ENCODE measurements around the gene PDPK1.

Gene PDPK1

GRCh38 chr16:2497695-2498484 lies 39.9 kb upstream of the PDPK1 start:
- H3K36me3 ChIP-seq (ENCODE audit: control insufficient read depth, insufficient read depth, low read length) = peaks cover 4% of the 10 kb centered on the region
- no peaks in the 10 kb centered on the region for H3K27me3 ChIP-seq (ENCODE audit: control insufficient read depth, insufficient read depth, low read length, poor library complexity, severe bottlenecking)
- H3K27ac ChIP-seq (ENCODE audit: insufficient read depth, low read depth, low read length, poor library complexity, severe bottlenecking) = no peak overlapping the region
- 95% methylated on average over 26 of the region's 26 CpGs for WGBS, 2 experiments
- H3K4me3 ChIP-seq (ENCODE audit: insufficient read depth, low read depth, low read length) = no peak overlapping the region
- H3K9me3 ChIP-seq (ENCODE audit: control insufficient read depth, low read length) = no peaks in the 10 kb centered on the region
- H3K4me1 ChIP-seq (ENCODE audit: control insufficient read depth, insufficient read depth, low read length) = peaks cover 10% of the 10 kb centered on the region

GRCh38 chr16:2498531-2499253 lies 39.1 kb upstream of the PDPK1 start:
- WGBS, 2 experiments = 93 to 94% methylated on average over 15 of the region's 15 CpGs
- Histone ChIP-seq H3K4me3 (ENCODE audit: insufficient read depth, low read depth, low read length) (no peak overlapping the region), H3K36me3 (ENCODE audit: control insufficient read depth, insufficient read depth, low read length) (peaks cover 4% of the 10 kb centered on the region), H3K27me3 (ENCODE audit: control insufficient read depth, insufficient read depth, low read length, poor library complexity, severe bottlenecking) (no peaks in the 10 kb centered on the region), H3K4me1 (ENCODE audit: control insufficient read depth, insufficient read depth, low read length) (peaks cover 10% of the 10 kb centered on the region), H3K9me3 (ENCODE audit: control insufficient read depth, low read length) (no peaks in the 10 kb centered on the region), H3K27ac (ENCODE audit: insufficient read depth, low read depth, low read length, poor library complexity, severe bottlenecking) (no peak overlapping the region)

GRCh38 chr16:2499454-2499853 lies 38.4 kb upstream of the PDPK1 start:
- H3K4me1 ChIP-seq (ENCODE audit: control insufficient read depth, insufficient read depth, low read length) = peaks cover 10% of the 10 kb centered on the region
- WGBS, 2 experiments = 96 to 98% methylated on average over 6 of the region's 6 CpGs
- H3K27me3 ChIP-seq (ENCODE audit: control insufficient read depth, insufficient read depth, low read length, poor library complexity, severe bottlenecking) = no peaks in the 10 kb centered on the region
- peaks cover 4% of the 10 kb centered on the region for H3K36me3 ChIP-seq (ENCODE audit: control insufficient read depth, insufficient read depth, low read length)
- H3K4me3 ChIP-seq (ENCODE audit: insufficient read depth, low read depth, low read length) = no peak overlapping the region
- no peaks in the 10 kb centered on the region for H3K9me3 ChIP-seq (ENCODE audit: control insufficient read depth, low read length)
- no peak overlapping the region for H3K27ac ChIP-seq (ENCODE audit: insufficient read depth, low read depth, low read length, poor library complexity, severe bottlenecking)

- H3K36me3 ChIP-seq (ENCODE audit: control insufficient read depth, insufficient read depth, low read length) = peaks cover 4% of the 10 kb centered on the region
- 95 to 96% methylated on average over 29 of the region's 29 CpGs for WGBS, 2 experiments
- no peaks in the 10 kb centered on the region for H3K27me3 ChIP-seq (ENCODE audit: control insufficient read depth, insufficient read depth, low read length, poor library complexity, severe bottlenecking)
- H3K4me3 ChIP-seq (ENCODE audit: insufficient read depth, low read depth, low read length) = no peak overlapping the region
- H3K4me1 ChIP-seq (ENCODE audit: control insufficient read depth, insufficient read depth, low read length) = peaks cover 10% of the 10 kb centered on the region
- no peak overlapping the region for H3K27ac ChIP-seq (ENCODE audit: insufficient read depth, low read depth, low read length, poor library complexity, severe bottlenecking)
- no peaks in the 10 kb centered on the region for H3K9me3 ChIP-seq (ENCODE audit: control insufficient read depth, low read length)
Measured at GRCh38 chr16:2499890-2500429, 37.9 kb upstream of the PDPK1 start.

GRCh38 chr16:2500430-2500917 lies 37.3 kb upstream of the PDPK1 start:
- Histone ChIP-seq H3K27ac (ENCODE audit: insufficient read depth, low read depth, low read length, poor library complexity, severe bottlenecking) (no peak overlapping the region), H3K9me3 (ENCODE audit: control insufficient read depth, low read length) (no peaks in the 10 kb centered on the region), H3K4me3 (ENCODE audit: insufficient read depth, low read depth, low read length) (no peak overlapping the region), H3K27me3 (ENCODE audit: control insufficient read depth, insufficient read depth, low read length, poor library complexity, severe bottlenecking) (no peaks in the 10 kb centered on the region), H3K4me1 (ENCODE audit: control insufficient read depth, insufficient read depth, low read length) (peaks cover 10% of the 10 kb centered on the region), H3K36me3 (ENCODE audit: control insufficient read depth, insufficient read depth, low read length) (peaks cover 4% of the 10 kb centered on the region)
- 88 to 89% methylated on average over 20 of the region's 20 CpGs for WGBS, 2 experiments

GRCh38 chr16:2500918-2501750 lies 36.7 kb upstream of the PDPK1 start:
- Histone ChIP-seq H3K27me3 (ENCODE audit: control insufficient read depth, insufficient read depth, low read length, poor library complexity, severe bottlenecking) (no peaks in the 10 kb centered on the region), H3K4me1 (ENCODE audit: control insufficient read depth, insufficient read depth, low read length) (peaks cover 10% of the 10 kb centered on the region), H3K4me3 (ENCODE audit: insufficient read depth, low read depth, low read length) (peak overlapping the region; percentile 17), H3K27ac (ENCODE audit: insufficient read depth, low read depth, low read length, poor library complexity, severe bottlenecking) (no peak overlapping the region), H3K9me3 (ENCODE audit: control insufficient read depth, low read length) (no peaks in the 10 kb centered on the region), H3K36me3 (ENCODE audit: control insufficient read depth, insufficient read depth, low read length) (peaks cover 4% of the 10 kb centered on the region)
- 41 to 42% methylated on average over 23 of the region's 23 CpGs for WGBS, 2 experiments

GRCh38 chr16:2501946-2502895 lies 35.6 kb upstream of the PDPK1 start:
- peak overlapping the region; percentile 17 for H3K4me3 ChIP-seq (ENCODE audit: insufficient read depth, low read depth, low read length)
- 85 to 86% methylated on average over 18 of the region's 18 CpGs for WGBS, 2 experiments

GRCh38 chr16:2505695-2506094 lies 32.1 kb upstream of the PDPK1 start:
- WGBS, 2 experiments = 87 to 93% methylated on average over 14 of the region's 14 CpGs
- no peaks in the 10 kb centered on the region for H3K36me3 ChIP-seq (ENCODE audit: control insufficient read depth, insufficient read depth, low read length)
- H3K4me1 ChIP-seq (ENCODE audit: control insufficient read depth, insufficient read depth, low read length) = peaks cover 10% of the 10 kb centered on the region
- no peaks in the 10 kb centered on the region for H3K27me3 ChIP-seq (ENCODE audit: control insufficient read depth, insufficient read depth, low read length, poor library complexity, severe bottlenecking)
- no peaks in the 10 kb centered on the region for H3K9me3 ChIP-seq (ENCODE audit: control insufficient read depth, low read length)
- H3K4me3 ChIP-seq (ENCODE audit: insufficient read depth, low read depth, low read length) = no peak overlapping the region
- no peak overlapping the region for H3K27ac ChIP-seq (ENCODE audit: insufficient read depth, low read depth, low read length, poor library complexity, severe bottlenecking)

More at GRCh38 chr16:2501946-2502895, 35.6 kb upstream of the PDPK1 start:
- Histone ChIP-seq H3K4me1 (ENCODE audit: control insufficient read depth, insufficient read depth, low read length) (peaks cover 10% of the 10 kb centered on the region), H3K9me3 (ENCODE audit: control insufficient read depth, low read length) (no peaks in the 10 kb centered on the region), H3K36me3 (ENCODE audit: control insufficient read depth, insufficient read depth, low read length) (peaks cover 2% of the 10 kb centered on the region), H3K27me3 (ENCODE audit: control insufficient read depth, insufficient read depth, low read length, poor library complexity, severe bottlenecking) (no peaks in the 10 kb centered on the region), H3K27ac (ENCODE audit: insufficient read depth, low read depth, low read length, poor library complexity, severe bottlenecking) (no peak overlapping the region)

GRCh38 chr16:2507052-2507659 lies 30.7 kb upstream of the PDPK1 start:
- H3K27ac ChIP-seq (ENCODE audit: insufficient read depth, low read depth, low read length, poor library complexity, severe bottlenecking) = no peak overlapping the region
- H3K4me3 ChIP-seq (ENCODE audit: insufficient read depth, low read depth, low read length) = no peak overlapping the region
- 90 to 91% methylated on average over 14 of the region's 14 CpGs for WGBS, 2 experiments
- H3K36me3 ChIP-seq (ENCODE audit: control insufficient read depth, insufficient read depth, low read length) = no peaks in the 10 kb centered on the region
- H3K4me1 ChIP-seq (ENCODE audit: control insufficient read depth, insufficient read depth, low read length) = peaks cover 17% of the 10 kb centered on the region
- no peaks in the 10 kb centered on the region for H3K27me3 ChIP-seq (ENCODE audit: control insufficient read depth, insufficient read depth, low read length, poor library complexity, severe bottlenecking)
- H3K9me3 ChIP-seq (ENCODE audit: control insufficient read depth, low read length) = no peaks in the 10 kb centered on the region
